HG02571 (cell line): ENCODE results near the gene IDS.
"Not testable (repeated sequence)": the region's sequence is repeated elsewhere in the genome, so short reads cannot be mapped to it uniquely, and the experiment has no call there.

Source experiments
- ATAC-seq: cut with Tn5 transposase; IDR thresholded peaks from one replicate; pipeline ENCODE4 v1.9.1; 2021; ENCODE audit warnings: mild to moderate bottlenecking, moderate library complexity; ENCODE audit not compliant: unreplicated experiment

Gene IDS

GRCh38 chrX:149527705-149528104 lies 22.6 kb upstream of the IDS start:
- ATAC-seq, result peak; percentile 24

- not testable (repeated sequence) for ATAC-seq
These were observed 21.4 kb upstream of the IDS start for GRCh38 chrX:149526318-149527033.

GRCh38 chrX:149525903-149526302 lies 20.8 kb upstream of the IDS start:
- peak; percentile 44 for ATAC-seq

- ATAC-seq, result peak; percentile 90
These were observed 20.3 kb upstream of the IDS start for GRCh38 chrX:149525389-149525788.

- no peak for ATAC-seq
These were observed 17.8 kb upstream of the IDS start for GRCh38 chrX:149522916-149523315.

GRCh38 chrX:149521438-149521837 lies 16.3 kb upstream of the IDS start:
- ATAC-seq, result no peak

- not testable (repeated sequence) for ATAC-seq
These were observed 15.7 kb upstream of the IDS start for GRCh38 chrX:149520636-149521277.

GRCh38 chrX:149518236-149518635 lies 13.1 kb upstream of the IDS start:
- ATAC-seq, result no peak

GRCh38 chrX:149517308-149517707 lies 12.2 kb upstream of the IDS start:
- ATAC-seq, result no peak

- no peak for ATAC-seq
These were observed 11.5 kb upstream of the IDS start for GRCh38 chrX:149516604-149517003.

- ATAC-seq, result no peak
These were observed 11.0 kb upstream of the IDS start for GRCh38 chrX:149515954-149516602.

GRCh38 chrX:149513825-149514428 lies 8.8 kb upstream of the IDS start:
- no peak for ATAC-seq

- ATAC-seq, result peak; percentile 80
These were observed 7.2 kb upstream of the IDS start for GRCh38 chrX:149512225-149512885.

GRCh38 chrX:149511081-149511480 lies 6.0 kb upstream of the IDS start:
- no peak for ATAC-seq

- no peak for ATAC-seq
These were observed 5.3 kb upstream of the IDS start for GRCh38 chrX:149510386-149510785.

GRCh38 chrX:149508467-149508866 lies 3.4 kb upstream of the IDS start:
- no peak for ATAC-seq

- ATAC-seq, result no peak
These were observed 1.2 kb upstream of the IDS start for GRCh38 chrX:149506349-149506748.

GRCh38 chrX:149505671-149506070 lies 565 bp upstream of the IDS start:
- no peak for ATAC-seq

GRCh38 chrX:149504226-149504914 lies 736 bp downstream of the IDS start:
- ATAC-seq, result no peak

- ATAC-seq, result peak; percentile 69
These were observed 1.7 kb downstream of the IDS start for GRCh38 chrX:149503446-149503845.

- not testable (repeated sequence) for ATAC-seq
These were observed 2.2 kb downstream of the IDS start for GRCh38 chrX:149502923-149503322.
